Measurements from ENCODE around the gene LGALS7. TPM values are rescaled to one million over a fixed set of nuclear protein-coding genes. Genes with fewer than 3 reads are reported as not detected.

Gene LGALS7
- total and polyA plus RNA-seq, 2 donors = 1.4 TPM; not detected in 1

DNA sequence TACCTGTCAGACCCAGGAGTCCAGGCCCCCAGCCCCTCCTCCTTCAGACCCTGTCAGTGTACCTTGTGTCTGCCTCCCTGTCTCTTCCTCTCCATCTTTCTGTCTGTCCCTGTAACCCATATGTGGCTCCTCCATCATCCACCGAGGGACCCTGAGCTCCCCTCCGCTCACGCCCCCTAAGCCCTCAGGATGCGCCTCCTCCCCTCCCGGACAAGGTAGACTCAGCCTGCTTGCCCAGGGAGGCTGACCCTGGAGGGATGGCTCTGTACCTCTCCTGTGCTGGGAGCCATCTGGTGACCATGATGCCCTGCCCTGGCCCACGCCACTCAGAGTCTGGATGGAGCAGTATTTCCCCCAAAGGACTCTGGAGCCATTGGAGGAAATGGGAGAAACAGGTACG, 28.0 kb downstream of the LGALS7 start:
- H3K4me3 ChIP-seq (ENCODE audit: low read depth, low read length) = no peak overlapping the region
- DNase-seq (ENCODE audit: extremely low spot score) = no peak
- no peaks in the 10 kb centered on the region for H3K36me3 ChIP-seq (ENCODE audit: insufficient read depth)
- no peaks in the 10 kb centered on the region for H3K4me1 ChIP-seq (ENCODE audit: insufficient read depth)
- H3K27ac ChIP-seq (ENCODE audit: low read depth) = no peak overlapping the region
- WGBS = 77% methylated on average over 7 of the region's 7 CpGs

DNA sequence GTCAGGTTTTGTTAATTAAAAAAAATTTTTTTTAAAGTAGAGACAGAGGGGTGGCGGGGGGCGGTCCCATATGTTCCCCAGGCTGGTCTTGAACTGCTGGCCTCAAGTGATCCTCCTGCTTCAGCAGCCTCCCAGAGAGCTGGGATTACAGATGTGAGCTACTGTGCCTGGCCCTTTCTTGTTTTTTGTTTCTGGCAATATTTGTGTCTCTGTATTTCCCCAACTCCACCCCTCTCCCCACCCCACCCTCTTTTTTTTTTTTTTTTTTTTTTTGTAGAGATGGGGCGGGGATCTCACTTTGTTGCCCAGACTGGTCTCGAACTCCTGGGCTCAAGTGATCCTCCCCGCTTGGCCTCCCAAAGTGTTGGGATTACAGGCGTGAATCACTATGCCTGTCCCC, 28.4 kb downstream of the LGALS7 start:
- DNase-seq (ENCODE audit: extremely low spot score) = no peak
- H3K36me3 ChIP-seq (ENCODE audit: insufficient read depth) = no peaks in the 10 kb centered on the region
- H3K4me1 ChIP-seq (ENCODE audit: insufficient read depth) = no peaks in the 10 kb centered on the region
- no peak overlapping the region for H3K27ac ChIP-seq (ENCODE audit: low read depth)
- no peak overlapping the region for H3K4me3 ChIP-seq (ENCODE audit: low read depth, low read length)
- WGBS = 81% methylated on average over 6 of the region's 6 CpGs

DNA sequence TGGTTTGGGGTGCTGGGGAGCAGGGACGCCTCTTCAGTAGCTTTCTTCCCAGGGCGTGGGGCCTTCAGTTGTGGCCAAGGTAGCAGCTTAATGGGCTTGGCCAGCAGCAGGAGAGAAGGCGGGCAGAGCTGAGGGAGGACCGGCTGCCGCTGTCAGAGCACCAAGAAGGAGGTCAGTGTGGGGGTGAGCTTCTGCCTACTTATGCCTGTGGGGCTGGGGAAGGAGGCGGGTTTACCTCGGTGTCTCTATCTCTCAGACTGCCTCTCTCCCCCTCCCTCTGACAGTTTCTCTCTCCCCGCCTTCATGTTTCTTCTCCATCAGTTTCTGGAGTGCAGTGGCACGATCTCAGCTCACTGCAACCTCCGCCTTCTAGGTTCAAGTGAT, 29.0 kb downstream of the LGALS7 start, which contains the start of gene CAPN12:
Gene CAPN12 (minus strand): TSS at position 177 of the 384 bp plus-strand sequence. CDS start 309 bp downstream, outside the sequence.
- no peak within 1 kb of the TSS for H3K27ac ChIP-seq (ENCODE audit: low read depth)
- no peaks in the 10 kb centered on the region for H3K4me1 ChIP-seq (ENCODE audit: insufficient read depth)
- WGBS = 87% methylated on average over 10 of the region's 10 CpGs
- no peak within 1 kb of the TSS for H3K4me3 ChIP-seq (ENCODE audit: low read depth, low read length)
- DNase-seq (ENCODE audit: extremely low spot score) = no peak
- H3K36me3 ChIP-seq (ENCODE audit: insufficient read depth) = no peaks in the 10 kb centered on the region

DNA sequence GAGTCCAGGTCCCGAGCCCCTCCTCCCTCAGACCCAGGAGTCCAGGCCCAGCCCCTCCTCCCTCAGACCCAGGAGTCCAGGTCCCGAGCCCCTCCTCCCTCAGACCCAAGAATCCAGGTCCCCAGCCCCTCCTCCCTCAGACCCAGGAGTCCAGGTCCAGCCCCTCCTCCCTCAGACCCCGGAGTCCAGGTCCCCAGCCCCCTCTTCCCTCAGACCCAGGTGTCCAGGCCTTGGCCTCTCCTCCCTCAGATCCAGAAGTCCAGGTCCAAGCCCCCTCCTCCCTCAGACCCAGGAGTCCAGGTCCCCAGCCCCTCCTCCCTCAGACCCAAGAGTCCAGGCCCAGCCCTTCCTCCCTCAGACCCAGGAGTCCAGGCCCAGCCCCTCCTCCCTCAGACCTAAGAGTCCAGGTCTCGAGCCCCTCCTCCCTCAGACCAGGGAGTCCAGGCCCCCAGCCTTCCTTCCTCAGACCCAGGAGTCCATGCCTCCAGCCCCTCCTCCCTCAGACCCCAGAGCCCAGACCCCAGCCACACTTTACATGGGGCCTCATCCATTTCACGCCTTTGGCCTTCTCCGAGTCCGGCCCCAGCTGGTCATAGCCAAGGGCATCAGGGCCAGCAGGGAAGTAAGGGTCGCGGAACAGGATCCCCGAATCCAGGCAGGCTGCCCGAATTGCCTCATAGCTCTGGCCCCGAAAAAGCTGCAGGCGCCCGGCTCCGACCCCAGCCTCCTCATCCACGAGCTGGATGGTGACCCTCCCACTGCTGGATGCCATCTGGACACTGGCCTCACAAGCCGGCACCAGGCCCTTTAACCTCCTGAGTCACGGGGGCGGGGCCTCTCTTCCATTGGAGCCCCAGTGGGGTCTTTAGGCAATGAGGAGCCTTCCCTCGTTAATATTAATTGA, 29.7 kb downstream of the LGALS7 start:
- Histone ChIP-seq H3K36me3 (ENCODE audit: insufficient read depth) (no peaks in the 10 kb centered on the region), H3K4me3 (ENCODE audit: low read depth, low read length) (no peak overlapping the region), H3K27ac (ENCODE audit: low read depth) (no peak overlapping the region), H3K4me1 (ENCODE audit: insufficient read depth) (no peaks in the 10 kb centered on the region)
- 69% methylated on average over 20 of the region's 20 CpGs for WGBS
- no peak for DNase-seq (ENCODE audit: extremely low spot score)

DNA sequence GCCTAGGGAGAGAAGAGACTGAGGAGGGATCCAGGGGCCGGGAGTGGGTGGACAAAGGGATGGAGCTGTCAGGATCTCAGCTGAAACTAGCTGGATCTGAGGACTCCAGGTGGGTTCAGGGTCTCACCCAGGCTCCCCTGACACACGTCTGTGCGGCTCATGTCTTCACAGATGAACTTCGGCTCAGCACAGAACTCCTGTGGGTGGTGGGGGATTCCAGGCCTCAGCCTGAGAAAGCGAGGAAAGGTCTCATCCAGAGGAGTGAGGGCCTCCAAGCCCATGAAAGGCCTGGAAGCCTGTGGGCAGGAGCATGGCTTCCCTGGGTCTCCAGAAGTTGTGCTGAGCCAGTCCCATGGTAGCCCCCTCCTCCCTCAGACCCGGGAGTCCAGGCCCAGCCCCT, 30.4 kb downstream of the LGALS7 start:
- WGBS = 88% methylated on average over 6 of the region's 6 CpGs
- H3K27ac ChIP-seq (ENCODE audit: low read depth) = no peak overlapping the region

DNA sequence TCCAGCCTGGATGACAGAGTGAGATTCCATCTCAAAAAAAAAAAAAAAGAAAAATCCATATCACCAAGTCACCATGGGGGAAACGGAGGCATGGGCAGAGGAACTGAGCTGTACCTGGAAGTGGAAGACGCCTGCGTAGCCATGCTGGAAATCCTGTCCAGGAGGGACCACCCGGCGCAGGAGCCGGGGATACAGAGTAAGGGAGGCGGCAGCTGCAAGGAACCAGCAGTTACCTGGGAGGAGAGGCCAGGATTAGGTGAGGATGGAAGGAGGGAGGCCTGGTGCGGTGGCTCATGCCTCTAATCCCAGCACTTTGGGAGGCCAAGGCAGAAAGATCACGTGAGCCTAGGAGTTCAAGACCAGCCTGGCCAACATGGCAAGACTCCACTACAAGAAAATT, 31.0 kb downstream of the LGALS7 start:
- H3K36me3 ChIP-seq (ENCODE audit: insufficient read depth) = no peaks in the 10 kb centered on the region
- no peak overlapping the region for H3K4me3 ChIP-seq (ENCODE audit: low read depth, low read length)
- DNase-seq (ENCODE audit: extremely low spot score) = no peak
- H3K4me1 ChIP-seq (ENCODE audit: insufficient read depth) = no peaks in the 10 kb centered on the region
- WGBS = 95% methylated on average over 9 of the region's 9 CpGs
- H3K27ac ChIP-seq (ENCODE audit: low read depth) = no peak overlapping the region

More for the DNA sequence above, 30.4 kb downstream of the LGALS7 start:
- no peak overlapping the region for H3K4me3 ChIP-seq (ENCODE audit: low read depth, low read length)
- no peaks in the 10 kb centered on the region for H3K4me1 ChIP-seq (ENCODE audit: insufficient read depth)
- no peaks in the 10 kb centered on the region for H3K36me3 ChIP-seq (ENCODE audit: insufficient read depth)
- DNase-seq (ENCODE audit: extremely low spot score) = no peak

DNA sequence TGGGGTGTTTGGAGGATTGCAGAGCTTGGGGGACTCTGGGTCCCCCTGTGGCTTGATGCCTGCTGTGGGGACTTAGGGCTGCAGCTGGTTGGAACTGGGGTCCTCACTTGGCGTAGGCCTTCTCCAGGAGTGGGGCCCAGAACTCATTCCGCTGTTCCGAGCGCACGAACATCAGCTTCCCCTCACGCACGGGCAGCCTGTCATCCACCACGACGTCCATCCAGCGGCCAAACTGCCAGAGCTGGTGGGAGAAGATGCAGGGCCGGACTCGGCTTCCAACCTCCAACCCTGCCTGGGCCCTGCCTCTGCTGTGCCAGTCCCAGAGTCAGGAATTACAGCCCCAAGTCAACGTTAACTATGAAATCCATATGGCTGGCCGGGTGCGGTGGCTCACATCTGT, 31.6 kb downstream of the LGALS7 start:
- no peak for DNase-seq (ENCODE audit: extremely low spot score)
- 94% methylated on average over 15 of the region's 15 CpGs for WGBS

DNA sequence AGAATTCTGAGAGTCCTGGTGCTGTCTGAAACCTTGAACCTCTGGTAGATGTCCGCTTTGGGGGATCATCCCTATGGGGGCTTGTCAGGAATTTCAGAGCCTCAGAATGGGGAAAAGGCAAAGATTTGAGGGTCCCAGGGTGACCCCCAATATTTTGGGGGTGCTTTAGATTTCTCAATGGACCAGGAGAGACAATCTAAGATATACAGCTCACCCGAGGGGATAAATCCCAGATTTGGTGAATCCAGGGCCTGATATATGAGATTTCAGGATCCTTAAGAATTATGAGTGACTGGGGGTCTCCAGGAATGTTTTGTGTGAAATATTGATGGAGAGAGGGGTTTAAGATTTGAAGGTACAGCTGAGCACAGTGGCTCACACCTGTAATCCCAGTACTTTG, 32.4 kb downstream of the LGALS7 start:
- 95% methylated on average over 2 of the region's 2 CpGs for WGBS
- no peak overlapping the region for H3K27ac ChIP-seq (ENCODE audit: low read depth)

More for the DNA sequence above, 31.6 kb downstream of the LGALS7 start:
- Histone ChIP-seq H3K4me1 (ENCODE audit: insufficient read depth) (no peaks in the 10 kb centered on the region), H3K36me3 (ENCODE audit: insufficient read depth) (no peaks in the 10 kb centered on the region), H3K27ac (ENCODE audit: low read depth) (no peak overlapping the region), H3K4me3 (ENCODE audit: low read depth, low read length) (no peak overlapping the region)

DNA sequence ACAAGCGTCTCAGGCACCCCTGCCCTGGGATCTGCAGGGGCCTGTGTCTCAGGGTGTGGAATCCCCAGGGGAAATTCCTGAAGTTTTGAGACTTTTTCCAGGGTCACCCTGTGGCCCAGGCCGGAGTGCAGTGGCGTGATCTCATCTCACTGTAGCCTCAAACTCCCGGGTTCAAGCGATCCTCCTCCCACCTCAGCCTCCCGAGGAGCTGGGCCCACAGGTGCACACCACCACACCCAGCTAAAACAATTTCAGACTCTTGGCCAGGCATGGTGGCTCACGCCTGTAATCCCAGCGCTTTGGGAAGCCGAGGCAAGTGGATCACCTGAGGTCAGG, 33.1 kb downstream of the LGALS7 start:
- H3K36me3 ChIP-seq (ENCODE audit: insufficient read depth) = no peaks in the 10 kb centered on the region
- no peak overlapping the region for H3K27ac ChIP-seq (ENCODE audit: low read depth)
- no peaks in the 10 kb centered on the region for H3K4me1 ChIP-seq (ENCODE audit: insufficient read depth)
- no peak overlapping the region for H3K4me3 ChIP-seq (ENCODE audit: low read depth, low read length)
- 86% methylated on average over 9 of the region's 9 CpGs for WGBS
- no peak for DNase-seq (ENCODE audit: extremely low spot score)

More for the DNA sequence above, 32.4 kb downstream of the LGALS7 start:
- Histone ChIP-seq H3K36me3 (ENCODE audit: insufficient read depth) (no peaks in the 10 kb centered on the region), H3K4me3 (ENCODE audit: low read depth, low read length) (no peak overlapping the region), H3K4me1 (ENCODE audit: insufficient read depth) (no peaks in the 10 kb centered on the region)
- DNase-seq (ENCODE audit: extremely low spot score) = no peak

DNA sequence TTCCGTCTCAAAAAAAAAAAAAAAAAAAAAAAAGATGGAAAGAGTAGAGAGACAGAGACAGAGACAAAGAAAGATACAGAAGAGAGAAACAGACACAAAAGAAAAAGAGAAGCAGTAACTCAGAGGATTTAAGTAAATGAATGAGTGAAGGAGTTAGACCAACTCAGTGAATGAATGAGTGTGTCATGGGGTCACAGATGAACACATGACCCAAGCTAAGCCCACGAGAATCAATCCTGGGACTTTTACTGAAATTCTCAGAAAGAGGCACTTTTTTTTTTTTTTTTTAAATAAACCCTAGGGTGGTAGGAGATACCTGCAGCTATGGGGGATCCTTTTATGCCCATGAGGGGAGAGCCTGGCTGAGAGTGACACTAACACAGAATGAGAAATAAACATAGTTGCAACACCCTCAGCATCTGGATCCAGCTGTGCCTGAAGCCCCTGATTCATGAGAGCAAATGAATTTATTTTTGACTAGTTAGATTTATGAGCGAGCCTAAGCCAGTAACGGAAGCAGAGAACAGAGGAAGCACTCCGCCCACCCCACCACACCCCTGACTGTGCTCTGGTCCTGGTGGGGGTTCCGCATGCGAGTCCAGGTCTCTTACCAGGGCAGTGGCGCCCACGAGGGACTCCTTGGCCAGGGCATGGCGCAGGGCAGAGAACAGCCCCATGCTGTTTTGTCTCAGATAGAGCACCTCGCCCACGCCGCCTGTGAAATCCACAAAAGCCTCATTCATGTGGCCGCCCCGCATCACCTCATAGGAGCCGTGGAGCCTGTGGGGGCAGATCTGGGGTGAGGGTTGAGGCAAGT, 33.7 kb downstream of the LGALS7 start:
- Histone ChIP-seq H3K4me1 (ENCODE audit: insufficient read depth) (no peaks in the 10 kb centered on the region), H3K36me3 (ENCODE audit: insufficient read depth) (no peaks in the 10 kb centered on the region), H3K4me3 (ENCODE audit: low read depth, low read length) (no peak overlapping the region), H3K27ac (ENCODE audit: low read depth) (no peak overlapping the region)
- DNase-seq (ENCODE audit: extremely low spot score) = no peak
- WGBS = 82% methylated on average over 16 of the region's 16 CpGs

DNA sequence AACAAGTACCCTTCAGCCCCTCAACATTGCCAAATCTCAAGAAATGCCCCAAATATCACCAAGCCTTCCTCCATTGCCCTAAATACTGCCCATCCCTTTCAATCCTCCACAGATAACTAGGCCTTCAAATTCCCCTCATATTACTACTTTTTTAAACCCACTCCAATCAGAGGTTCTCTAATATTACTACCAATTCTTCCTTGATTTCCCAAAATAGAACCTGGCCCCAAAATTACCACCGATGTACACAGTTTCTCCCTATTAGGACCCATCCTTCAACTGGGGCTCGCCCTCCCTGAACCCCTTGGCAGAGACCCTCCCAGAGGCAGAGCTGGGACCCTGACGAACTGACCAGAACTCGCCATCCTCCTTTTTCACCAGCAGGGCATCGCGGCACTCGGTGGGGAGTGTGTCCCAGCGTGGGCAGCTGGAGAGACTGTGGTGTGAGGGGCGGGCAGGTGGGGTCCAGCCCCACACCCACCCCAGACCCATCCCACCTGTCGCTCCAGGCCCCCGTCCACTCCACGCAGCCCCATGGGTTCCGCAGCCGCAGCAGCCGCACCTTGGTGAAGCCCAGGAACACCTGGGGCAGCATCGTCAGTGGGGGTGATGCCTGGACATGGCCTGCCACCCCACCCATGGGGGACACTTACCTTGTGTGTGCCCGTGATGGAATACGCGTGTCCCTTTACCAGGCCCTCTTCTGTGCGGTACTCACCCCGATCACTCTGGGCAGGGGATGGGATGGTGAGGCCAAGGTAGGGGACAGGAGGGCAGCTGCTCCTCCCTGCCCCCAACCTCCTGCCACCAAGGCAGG, 35.2 kb downstream of the LGALS7 start:
- 97% methylated on average over 21 of the region's 21 CpGs for WGBS
- Histone ChIP-seq H3K27ac (ENCODE audit: low read depth) (no peak overlapping the region), H3K4me3 (ENCODE audit: low read depth, low read length) (no peak overlapping the region), H3K36me3 (ENCODE audit: insufficient read depth) (no peaks in the 10 kb centered on the region), H3K4me1 (ENCODE audit: insufficient read depth) (no peaks in the 10 kb centered on the region)
- no peak for DNase-seq (ENCODE audit: extremely low spot score)

DNA sequence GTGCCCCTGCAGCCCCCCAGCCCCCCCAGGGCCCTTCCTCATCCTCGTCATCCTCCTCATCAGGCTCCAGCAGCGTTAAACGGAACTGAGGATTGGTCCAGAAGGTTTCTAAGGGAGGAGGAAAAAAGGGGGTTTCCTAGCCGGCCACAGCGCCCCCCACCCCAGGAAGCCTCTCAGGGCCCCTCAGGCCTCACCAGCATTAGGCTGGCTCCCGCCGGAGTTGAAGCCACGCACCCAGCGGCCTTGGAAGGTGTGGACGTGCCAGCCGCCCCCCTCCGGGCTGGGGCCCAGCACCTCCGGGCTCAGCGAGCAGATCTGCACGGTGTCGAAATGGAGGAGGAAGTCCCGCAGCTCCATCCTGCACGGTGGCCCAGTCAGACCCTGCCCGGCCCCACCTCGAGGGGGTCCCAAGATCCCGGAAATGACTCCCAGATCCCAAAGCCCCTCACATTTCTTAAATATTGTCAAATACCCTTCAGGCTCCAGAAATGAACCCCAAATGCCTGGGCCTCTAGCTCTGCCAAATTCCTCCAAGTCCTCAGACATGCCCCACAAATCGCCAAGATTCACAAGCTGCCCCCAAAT, 35.9 kb downstream of the LGALS7 start:
- Histone ChIP-seq H3K36me3 (ENCODE audit: insufficient read depth) (no peaks in the 10 kb centered on the region), H3K4me3 (ENCODE audit: low read depth, low read length) (no peak overlapping the region), H3K27ac (ENCODE audit: low read depth) (no peak overlapping the region), H3K4me1 (ENCODE audit: insufficient read depth) (no peaks in the 10 kb centered on the region)
- 44% methylated on average over 22 of the region's 22 CpGs for WGBS
- no peak for DNase-seq (ENCODE audit: extremely low spot score)
